Osteoblast (primary cell): ENCODE measurements around the gene TRIM60. TPM values are rescaled to one million over a fixed set of nuclear protein-coding genes. Genes with fewer than 3 reads are reported as not detected.

Experiments
- DNase-seq: peaks from one replicate; pipeline ENCODE4 v3.0.0; 2011; ENCODE audit warnings: low spot score, mixed read lengths; ENCODE audit not compliant: insufficient read length; ENCODE audit errors: missing footprints
- H2AFZ ChIP-seq: 2 replicates; pipeline ENCODE4 v1.6.0; 2011; ENCODE audit warnings: mild to moderate bottlenecking, low read length
- H3K27ac ChIP-seq: 2 replicates; pipeline ENCODE4 v1.5.1; 2011; ENCODE audit warnings: mild to moderate bottlenecking, low read depth, low read length, moderate library complexity
- H3K27me3 ChIP-seq: 2 replicates; pipeline ENCODE4 v1.6.0; 2012; ENCODE audit warnings: mild to moderate bottlenecking, control low read depth, inconsistent platforms, low read length, moderate library complexity; ENCODE audit not compliant: insufficient read depth
- H3K36me3 ChIP-seq: 2 replicates; pipeline ENCODE4 v1.5.1; 2011; ENCODE audit warnings: mild to moderate bottlenecking, low read length, control low read depth, moderate library complexity; ENCODE audit not compliant: insufficient read depth
- H3K4me1 ChIP-seq: 2 replicates; pipeline ENCODE4 v1.5.1; 2011; ENCODE audit warnings: mild to moderate bottlenecking, low read length, control low read depth, moderate library complexity; ENCODE audit not compliant: insufficient read depth
- H3K4me2 ChIP-seq: 2 replicates; pipeline ENCODE4 v1.6.0; 2011; ENCODE audit warnings: mild to moderate bottlenecking, low read length; ENCODE audit not compliant: insufficient read depth
- H3K4me3 ChIP-seq: fragments of 200-600 bp; sonication (generic); 3 replicates; pipeline ENCODE4 v1.5.1; 2012; ENCODE audit warnings: mild to moderate bottlenecking, low read length, inconsistent platforms; ENCODE audit not compliant: insufficient read depth
- H3K79me2 ChIP-seq: 2 replicates; pipeline ENCODE4 v1.6.0; 2012; ENCODE audit warnings: mild to moderate bottlenecking, low read length, control low read depth, inconsistent platforms; ENCODE audit not compliant: insufficient read depth
- H3K9me3 ChIP-seq: 2 replicates; pipeline ENCODE4 v1.5.1; 2011; ENCODE audit warnings: low read depth, low read length, control low read depth
- H4K20me1 ChIP-seq: 2 replicates; pipeline ENCODE4 v1.6.0; 2012; ENCODE audit warnings: mild to moderate bottlenecking, low read length, control low read depth; ENCODE audit not compliant: insufficient read depth
- total RNA-seq: library from RNA; depleted of rRNA; stranded (reverse); fragments of >200 nt; gene quantifications from 2 replicates; pipeline ENCODE4 v1.2.3, GENCODE V29; 2012
- TF ChIP-seq, protein P1 (sequence below): IDR thresholded peaks from 2 replicates; pipeline ENCODE4 v1.5.1; 2011; ENCODE audit warnings: mild to moderate bottlenecking, low read depth, low read length, moderate library complexity; ENCODE audit errors: extremely low read depth

The TRIM60 gene
- total RNA-seq, 1 donor = not detected

DNA sequence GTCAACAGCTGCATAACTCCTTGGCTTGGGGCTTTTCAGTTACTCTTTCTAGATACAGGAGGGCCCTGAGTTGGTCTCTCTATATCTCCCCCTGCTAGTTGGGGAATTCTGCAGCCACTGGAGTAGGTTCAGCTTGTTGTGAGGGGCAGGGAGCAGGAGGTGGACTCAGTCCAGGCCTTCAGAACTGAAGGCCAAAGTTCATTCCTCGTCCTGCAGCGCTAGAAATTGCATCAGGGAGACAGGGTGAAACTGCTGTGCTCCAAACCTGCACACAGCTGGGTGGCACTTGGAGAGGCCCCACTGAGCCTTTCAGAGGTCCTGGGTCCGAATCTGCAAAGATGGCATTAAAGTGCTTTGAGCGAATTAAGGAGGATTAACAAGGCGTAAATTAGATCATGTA, 24.9 kb upstream of the TRIM60 start:
- no peak for DNase-seq
- TF ChIP-seq, protein P1, sequence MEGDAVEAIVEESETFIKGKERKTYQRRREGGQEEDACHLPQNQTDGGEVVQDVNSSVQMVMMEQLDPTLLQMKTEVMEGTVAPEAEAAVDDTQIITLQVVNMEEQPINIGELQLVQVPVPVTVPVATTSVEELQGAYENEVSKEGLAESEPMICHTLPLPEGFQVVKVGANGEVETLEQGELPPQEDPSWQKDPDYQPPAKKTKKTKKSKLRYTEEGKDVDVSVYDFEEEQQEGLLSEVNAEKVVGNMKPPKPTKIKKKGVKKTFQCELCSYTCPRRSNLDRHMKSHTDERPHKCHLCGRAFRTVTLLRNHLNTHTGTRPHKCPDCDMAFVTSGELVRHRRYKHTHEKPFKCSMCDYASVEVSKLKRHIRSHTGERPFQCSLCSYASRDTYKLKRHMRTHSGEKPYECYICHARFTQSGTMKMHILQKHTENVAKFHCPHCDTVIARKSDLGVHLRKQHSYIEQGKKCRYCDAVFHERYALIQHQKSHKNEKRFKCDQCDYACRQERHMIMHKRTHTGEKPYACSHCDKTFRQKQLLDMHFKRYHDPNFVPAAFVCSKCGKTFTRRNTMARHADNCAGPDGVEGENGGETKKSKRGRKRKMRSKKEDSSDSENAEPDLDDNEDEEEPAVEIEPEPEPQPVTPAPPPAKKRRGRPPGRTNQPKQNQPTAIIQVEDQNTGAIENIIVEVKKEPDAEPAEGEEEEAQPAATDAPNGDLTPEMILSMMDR = no peak
- Histone ChIP-seq H3K27ac (no peak overlapping the region), H2AFZ (no peak overlapping the region), H3K4me3 (no peak overlapping the region), H3K4me1 (no peaks in the 10 kb centered on the region), H3K79me2 (no peaks in the 10 kb centered on the region), H4K20me1 (no peaks in the 10 kb centered on the region), H3K9me3 (no peaks in the 10 kb centered on the region), H3K36me3 (no peaks in the 10 kb centered on the region), H3K27me3 (no peaks in the 10 kb centered on the region), H3K4me2 (no peak overlapping the region)

DNA sequence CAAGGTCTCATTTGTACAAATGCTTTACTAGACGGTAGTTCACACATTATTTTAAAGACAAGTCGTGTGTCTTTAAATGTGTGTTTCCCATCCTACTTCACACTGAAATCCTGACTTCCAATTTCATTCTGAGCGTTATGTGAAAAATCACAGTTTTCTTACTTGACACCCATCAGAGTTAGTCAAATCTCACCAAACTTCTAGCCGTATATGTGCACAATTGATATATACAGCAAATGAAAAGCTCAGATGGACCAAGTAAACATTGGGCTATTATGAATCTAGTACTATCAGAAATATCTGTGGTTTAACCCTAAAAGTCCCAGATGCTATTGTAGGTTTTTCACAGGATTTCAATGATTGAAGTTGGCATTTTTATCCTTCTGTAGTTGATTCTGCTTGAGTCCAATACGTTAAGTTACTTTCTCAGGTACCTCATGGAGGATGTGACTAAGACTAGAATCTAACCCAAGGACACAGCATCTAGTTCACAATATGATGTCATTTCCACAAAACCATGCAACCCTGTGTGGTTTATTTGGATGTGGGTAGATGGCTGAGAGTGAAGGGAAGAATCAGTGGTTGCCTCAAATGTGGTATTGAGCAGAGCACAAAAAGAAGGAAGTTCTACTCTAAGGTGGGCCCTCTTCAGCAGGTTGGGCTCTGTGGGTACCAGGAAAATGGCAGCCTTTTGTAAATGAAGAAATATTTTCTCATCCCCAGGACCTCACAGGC, 22.1 kb upstream of the TRIM60 start:
- H3K4me1 ChIP-seq = no peaks in the 10 kb centered on the region
- no peaks in the 10 kb centered on the region for H3K79me2 ChIP-seq
- no peak for DNase-seq
- no peak overlapping the region for H3K4me3 ChIP-seq
- H3K36me3 ChIP-seq = no peaks in the 10 kb centered on the region
- no peaks in the 10 kb centered on the region for H3K27me3 ChIP-seq
- H2AFZ ChIP-seq = no peak overlapping the region
- no peak overlapping the region for H3K4me2 ChIP-seq
- no peaks in the 10 kb centered on the region for H3K9me3 ChIP-seq
- H4K20me1 ChIP-seq = no peaks in the 10 kb centered on the region
- H3K27ac ChIP-seq = no peak overlapping the region
- TF ChIP-seq, protein P1 = no peak

DNA sequence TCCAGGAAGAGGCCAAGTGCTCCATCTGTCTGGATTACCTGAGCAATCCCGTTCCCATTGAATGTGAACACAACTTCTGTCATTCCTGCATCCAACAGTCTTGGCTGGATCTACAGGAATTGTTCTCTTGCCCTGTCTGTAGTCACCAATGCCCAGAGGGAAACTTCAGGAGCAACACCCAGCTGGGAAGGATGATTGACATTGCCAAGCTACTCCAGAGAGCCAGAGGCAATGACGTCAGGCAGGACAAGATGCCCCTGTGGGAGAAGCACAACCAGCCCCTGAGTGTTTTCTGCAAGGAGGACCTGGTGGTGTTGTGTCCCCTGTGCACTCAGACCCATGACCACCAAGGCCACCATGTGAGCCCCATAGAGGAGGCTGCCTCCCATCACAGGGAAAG, 21.3 kb upstream of the TRIM60 start:
- Histone ChIP-seq H3K9me3 (no peaks in the 10 kb centered on the region), H3K4me2 (no peak overlapping the region), H3K4me1 (no peaks in the 10 kb centered on the region), H3K36me3 (no peaks in the 10 kb centered on the region), H3K4me3 (no peak overlapping the region), H3K79me2 (no peaks in the 10 kb centered on the region), H2AFZ (no peak overlapping the region), H3K27ac (no peak overlapping the region), H4K20me1 (no peaks in the 10 kb centered on the region), H3K27me3 (no peaks in the 10 kb centered on the region)
- no peak for DNase-seq
- TF ChIP-seq, protein P1 = no peak

DNA sequence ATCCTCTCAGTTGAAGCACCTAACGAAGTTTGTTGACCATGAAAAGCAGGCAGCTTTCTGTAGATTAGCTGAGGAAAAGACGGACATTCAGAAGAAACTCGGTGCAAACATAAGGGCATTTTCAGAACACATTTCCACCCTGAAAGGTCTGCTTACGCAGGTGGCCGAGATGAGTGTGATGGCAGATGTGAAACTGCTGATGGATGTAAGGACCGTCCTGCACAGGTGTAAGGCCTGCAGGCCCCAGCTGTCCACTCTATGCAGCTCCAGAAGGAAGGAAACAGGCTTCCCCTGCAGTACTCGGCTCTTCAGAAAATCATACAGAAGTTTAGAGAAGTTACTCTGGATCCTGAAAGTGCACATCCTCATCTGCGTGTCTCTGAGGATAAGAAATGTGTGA, 20.8 kb upstream of the TRIM60 start:
- Histone ChIP-seq H3K4me1 (no peaks in the 10 kb centered on the region), H3K36me3 (no peaks in the 10 kb centered on the region), H3K9me3 (no peaks in the 10 kb centered on the region), H3K4me3 (no peak overlapping the region), H3K79me2 (no peaks in the 10 kb centered on the region), H4K20me1 (no peaks in the 10 kb centered on the region), H3K27ac (no peak overlapping the region), H3K27me3 (no peaks in the 10 kb centered on the region), H3K4me2 (no peak overlapping the region), H2AFZ (no peak overlapping the region)
- TF ChIP-seq, protein P1 = no peak
- no peak for DNase-seq
